A549 (cell line): ENCODE data around the gene ZNF445.
"Not testable (repeated sequence)": the region's sequence is repeated elsewhere in the genome, so short reads cannot be mapped to it uniquely, and the experiment has no call there.

ENCODE experiments used
- CTCF ChIP-seq: fragments of >200 bp; sonication (Bioruptor Twin); formaldehyde crosslinking; IDR thresholded peaks from 3 replicates; pipeline ENCODE4 v1.5.1; 2016
- FOSL2 ChIP-seq, 2 experiments: fragments of 450-650 bp in 1 of 2; fragments of >200 bp in 1 of 2; sonication (Bioruptor Twin) in 1 of 2; formaldehyde crosslinking; IDR thresholded peaks; 2 replicates each; pipeline versions ENCODE4 v1.5.0 to v1.6.1; 2016 to 2020; ENCODE audit warnings: mild to moderate bottlenecking in 1 of 2, moderate library complexity in 1 of 2
- MAX ChIP-seq: IDR thresholded peaks from 2 replicates; pipeline ENCODE4 v1.6.1; 2012
- POLR2A ChIP-seq: IDR thresholded peaks from 2 replicates; pipeline ENCODE4 v1.6.1; 2012; ENCODE audit warnings: mild to moderate bottlenecking, low read length
- REST ChIP-seq: fragments of 200-600 bp; sonication (generic); IDR thresholded peaks from 2 replicates; pipeline ENCODE4 v1.6.1; 2016; ENCODE audit warnings: antibody characterized with exemption, mild to moderate bottlenecking, moderate library complexity
- USF2 ChIP-seq: fragments of 450-650 bp; IDR thresholded peaks from 2 replicates; pipeline ENCODE4 v1.6.1; 2014; ENCODE audit warnings: antibody characterized with exemption

- not testable (repeated sequence) for TF ChIP-seq FOSL2 (IDR thresholded peaks at IDR 0.05); FOSL2 (CRISPR knock-in tag; IDR thresholded peaks at IDR 0.05); CTCF; REST; USF2; MAX; POLR2A
These were observed 59.4 kb downstream of the ZNF445 start for GRCh38 chr3:44418118-44418517.
